HG02610 (cell line): Measurements from ENCODE around the gene PRKD1.
"Not testable (repeated sequence)": the region's sequence is repeated elsewhere in the genome, so short reads cannot be mapped to it uniquely, and the experiment has no call there.

ENCODE experiments used
- ATAC-seq: cut with Tn5 transposase; IDR thresholded peaks from one replicate; pipeline ENCODE4 v1.9.1; 2021; ENCODE audit warnings: mild to moderate bottlenecking, moderate library complexity; ENCODE audit not compliant: unreplicated experiment

The PRKD1 gene

GRCh38 chr14:29802211-29802610, 125.4 kb downstream of the PRKD1 start:
- ATAC-seq: no peak

- no peak for ATAC-seq
These were observed 126.7 kb downstream of the PRKD1 start for GRCh38 chr14:29800961-29801360.

- peak; percentile 92 for ATAC-seq
These were observed 128.1 kb downstream of the PRKD1 start for GRCh38 chr14:29799464-29800095.

GRCh38 chr14:29798811-29799210, 128.8 kb downstream of the PRKD1 start:
- ATAC-seq: no peak

- ATAC-seq: no peak
These were observed 129.5 kb downstream of the PRKD1 start for GRCh38 chr14:29798108-29798663.

- no peak for ATAC-seq
These were observed 130.8 kb downstream of the PRKD1 start for GRCh38 chr14:29796853-29797252.

GRCh38 chr14:29789475-29789874, 138.2 kb downstream of the PRKD1 start:
- no peak for ATAC-seq

- peak; percentile 49 for ATAC-seq
These were observed 139.6 kb downstream of the PRKD1 start for GRCh38 chr14:29788093-29788492.

GRCh38 chr14:29783556-29783955, 144.1 kb downstream of the PRKD1 start:
- no peak for ATAC-seq

- no peak for ATAC-seq
These were observed 145.6 kb downstream of the PRKD1 start for GRCh38 chr14:29782041-29782440.

GRCh38 chr14:29777142-29777541, 150.5 kb downstream of the PRKD1 start:
- not testable (repeated sequence) for ATAC-seq

- no peak for ATAC-seq
These were observed 153.7 kb downstream of the PRKD1 start for GRCh38 chr14:29773990-29774389.

GRCh38 chr14:29763342-29763858, 164.2 kb downstream of the PRKD1 start:
- ATAC-seq: no peak

- peak; percentile 95 for ATAC-seq
These were observed 167.9 kb downstream of the PRKD1 start for GRCh38 chr14:29759521-29760340.

GRCh38 chr14:29757711-29758233, 169.9 kb downstream of the PRKD1 start:
- ATAC-seq: no peak

- no peak for ATAC-seq
These were observed 170.4 kb downstream of the PRKD1 start for GRCh38 chr14:29757188-29757680.

- no peak for ATAC-seq
These were observed 171.6 kb downstream of the PRKD1 start for GRCh38 chr14:29756019-29756385.

- no peak for ATAC-seq
These were observed 172.2 kb downstream of the PRKD1 start for GRCh38 chr14:29755311-29756018.

- no peak for ATAC-seq
These were observed 173.5 kb downstream of the PRKD1 start for GRCh38 chr14:29754134-29754533.

GRCh38 chr14:29752221-29752923, 175.3 kb downstream of the PRKD1 start:
- no peak for ATAC-seq
